ENCODE measurements around the gene SMPX. TPM values are rescaled to one million over a fixed set of nuclear protein-coding genes. Genes with fewer than 3 reads are reported as not detected.

The SMPX gene
- total RNA-seq, 1 donor from 2014 or later: not detected

GRCh38 chrX:21799767-21800166, 41.9 kb upstream of the SMPX start:
- TF ChIP-seq CTCF (IDR thresholded peaks at IDR 0.05): no peak
- no peak for ATAC-seq (ENCODE audit: low read depth)

GRCh38 chrX:21798677-21799219, 40.8 kb upstream of the SMPX start:
- no peaks in the 10 kb centered on the region for H3K4me1 Mint-ChIP-seq
- DNase-seq (no peak), ATAC-seq (ENCODE audit: low read depth) (no peak)
- H3K27me3 Mint-ChIP-seq: peaks cover 2% of the 10 kb centered on the region
- ChIA-PET POLR2A (no interaction called here), CTCF (no interaction called here)
- H3K27ac Mint-ChIP-seq: no peak overlapping the region
- no peaks in the 10 kb centered on the region for H3K36me3 Mint-ChIP-seq (ENCODE audit: low read depth)
- H3K4me3 Mint-ChIP-seq: no peak overlapping the region
- no peaks in the 10 kb centered on the region for H3K9me3 Mint-ChIP-seq
- TF ChIP-seq CTCF (IDR thresholded peaks at IDR 0.05): no peak
- intact Hi-C loops (cut with micrococcal nuclease): no loop called here

More at GRCh38 chrX:21799767-21800166, 41.9 kb upstream of the SMPX start:
- Mint-ChIP-seq H3K9me3 (no peaks in the 10 kb centered on the region), H3K4me3 (no peak overlapping the region), H3K27ac (no peak overlapping the region), H3K4me1 (no peaks in the 10 kb centered on the region), H3K27me3 (peaks cover 2% of the 10 kb centered on the region), H3K36me3 (ENCODE audit: low read depth) (no peaks in the 10 kb centered on the region)
- intact Hi-C loops (cut with micrococcal nuclease): no loop called here
- ChIA-PET CTCF (no interaction called here), POLR2A (no interaction called here)
- no peak for DNase-seq

GRCh38 chrX:21781976-21782375, 24.1 kb upstream of the SMPX start:
- no peaks in the 10 kb centered on the region for H3K27me3 Mint-ChIP-seq
- no peaks in the 10 kb centered on the region for H3K4me1 Mint-ChIP-seq
- no peak for DNase-seq
- intact Hi-C loops (cut with micrococcal nuclease): no loop called here
- ChIA-PET POLR2A (no interaction called here), CTCF (no interaction called here)
- no peak overlapping the region for H3K27ac Mint-ChIP-seq
- no peaks in the 10 kb centered on the region for H3K36me3 Mint-ChIP-seq (ENCODE audit: low read depth)
- ATAC-seq (ENCODE audit: low read depth): no peak
- no peak for TF ChIP-seq CTCF (IDR thresholded peaks at IDR 0.05)
- no peak overlapping the region for H3K4me3 Mint-ChIP-seq
- no peaks in the 10 kb centered on the region for H3K9me3 Mint-ChIP-seq

GRCh38 chrX:21781525-21781924, 23.6 kb upstream of the SMPX start:
- POLR2A ChIA-PET: no interaction called here

GRCh38 chrX:21779095-21779494, 21.2 kb upstream of the SMPX start:
- ChIA-PET POLR2A (no interaction called here), CTCF (no interaction called here)
- Mint-ChIP-seq H3K27me3 (no peaks in the 10 kb centered on the region), H3K36me3 (ENCODE audit: low read depth) (no peaks in the 10 kb centered on the region), H3K4me1 (no peaks in the 10 kb centered on the region), H3K9me3 (no peaks in the 10 kb centered on the region), H3K27ac (no peak overlapping the region), H3K4me3 (no peak overlapping the region)
- ATAC-seq (ENCODE audit: low read depth) (no peak), DNase-seq (no peak)
- intact Hi-C loops (cut with micrococcal nuclease): no loop called here
- no peak for TF ChIP-seq CTCF (IDR thresholded peaks at IDR 0.05)

More at GRCh38 chrX:21781525-21781924, 23.6 kb upstream of the SMPX start:
- no peak for ATAC-seq (ENCODE audit: low read depth)
- Mint-ChIP-seq H3K27ac (no peak overlapping the region), H3K4me1 (no peaks in the 10 kb centered on the region), H3K4me3 (no peak overlapping the region), H3K36me3 (ENCODE audit: low read depth) (no peaks in the 10 kb centered on the region), H3K27me3 (no peaks in the 10 kb centered on the region), H3K9me3 (no peaks in the 10 kb centered on the region)
- TF ChIP-seq CTCF (IDR thresholded peaks at IDR 0.05): no peak
- no peak for DNase-seq
- intact Hi-C loops (cut with micrococcal nuclease): no loop called here
- CTCF ChIA-PET: no interaction called here
